Neutrophil (primary cell): Measurements from ENCODE around the gene KCNK2.

ENCODE experiments used
- H3K27ac ChIP-seq: fragments of 200-600 bp; sonication (generic); 2 replicates; pipeline ENCODE4 v1.5.1; 2016; ENCODE audit warnings: mild to moderate bottlenecking, moderate library complexity
- H3K27me3 ChIP-seq: fragments of 200-600 bp; sonication (generic); 2 replicates; pipeline ENCODE4 v1.6.0; 2016; ENCODE audit warnings: mild to moderate bottlenecking
- H3K36me3 ChIP-seq: fragments of 200-600 bp; sonication (generic); 2 replicates; pipeline ENCODE4 v1.5.1; 2017
- H3K4me1 ChIP-seq, 2 experiments: fragments of 200-600 bp in 1 of 2; sonication (generic) in 1 of 2; 1 replicate in 1 of 2; 2 replicates in 1 of 2; pipeline versions ENCODE4 v1.5.1 to v1.6.1; 2013 to 2016; ENCODE audit warnings: low read depth in 1 of 2, low read length in 1 of 2, mild to moderate bottlenecking in 1 of 2, moderate library complexity in 1 of 2; ENCODE audit not compliant: control insufficient read depth in 1 of 2, insufficient read depth in 1 of 2
- H3K4me3 ChIP-seq, 2 experiments: fragments of 200-600 bp in 1 of 2; sonication (generic) in 1 of 2; 1 replicate in 1 of 2; 2 replicates in 1 of 2; pipeline ENCODE4 v1.5.1; 2013 to 2016; ENCODE audit warnings: low read depth in 1 of 2, low read length in 1 of 2, mild to moderate bottlenecking in 1 of 2, moderate library complexity in 1 of 2
- H3K9me3 ChIP-seq: fragments of 200-600 bp; sonication (generic); 2 replicates; pipeline ENCODE4 v1.5.1; 2016
- CTCF ChIP-seq: fragments of 200-600 bp; sonication (generic); IDR thresholded peaks from 2 replicates; pipeline ENCODE4 v1.5.1; 2016; ENCODE audit warnings: antibody characterized with exemption

Gene KCNK2

GRCh38 chr1:215181518-215181917, 99.0 kb downstream of the KCNK2 start:
- no peak for TF ChIP-seq CTCF
- H3K27ac ChIP-seq = no peak overlapping the region
- H3K36me3 ChIP-seq = no peaks in the 10 kb centered on the region
- no peaks in the 10 kb centered on the region for H3K27me3 ChIP-seq
- no peaks in the 10 kb centered on the region for H3K4me1 ChIP-seq
- no peak overlapping the region for H3K4me3 ChIP-seq
- no peaks in the 10 kb centered on the region for H3K9me3 ChIP-seq

GRCh38 chr1:215185067-215185620, 102.6 kb downstream of the KCNK2 start:
- TF ChIP-seq CTCF = no peak
- Histone ChIP-seq H3K4me3 (no peak overlapping the region), H3K4me1 (no peaks in the 10 kb centered on the region), H3K9me3 (no peaks in the 10 kb centered on the region), H3K36me3 (no peaks in the 10 kb centered on the region), H3K27me3 (no peaks in the 10 kb centered on the region), H3K27ac (no peak overlapping the region)

GRCh38 chr1:215188302-215188950, 105.9 kb downstream of the KCNK2 start:
- no peaks in the 10 kb centered on the region for H3K27me3 ChIP-seq
- no peak for TF ChIP-seq CTCF
- no peak overlapping the region for H3K4me3 ChIP-seq
- H3K36me3 ChIP-seq = no peaks in the 10 kb centered on the region
- no peaks in the 10 kb centered on the region for H3K9me3 ChIP-seq
- H3K4me1 ChIP-seq = no peaks in the 10 kb centered on the region
- H3K27ac ChIP-seq = no peak overlapping the region

GRCh38 chr1:215192306-215192705, 109.8 kb downstream of the KCNK2 start:
- H3K27me3 ChIP-seq = no peaks in the 10 kb centered on the region
- TF ChIP-seq CTCF = no peak
- H3K27ac ChIP-seq = no peak overlapping the region
- no peaks in the 10 kb centered on the region for H3K4me1 ChIP-seq
- H3K4me3 ChIP-seq = no peak overlapping the region
- no peaks in the 10 kb centered on the region for H3K9me3 ChIP-seq
- no peaks in the 10 kb centered on the region for H3K36me3 ChIP-seq

- H3K36me3 ChIP-seq = no peaks in the 10 kb centered on the region
- H3K4me1 ChIP-seq = no peaks in the 10 kb centered on the region
- no peak overlapping the region for H3K27ac ChIP-seq
- H3K9me3 ChIP-seq = no peaks in the 10 kb centered on the region
- no peak overlapping the region for H3K4me3 ChIP-seq
- no peaks in the 10 kb centered on the region for H3K27me3 ChIP-seq
- no peak for TF ChIP-seq CTCF
These were observed 115.5 kb downstream of the KCNK2 start for GRCh38 chr1:215198021-215198420.
